Endothelial cell of umbilical vein (primary cell): ENCODE results near the gene CCDC197. TPM values are rescaled to one million over a fixed set of nuclear protein-coding genes. Genes with fewer than 3 reads are reported as not detected.

Experiments
- BruUV-seq: library from RNA; stranded (reverse); fragments of 400-500 nt; replicated peaks from 2 replicates; lab custom pipeline; 2021; lab: Mats Ljungman, UMichigan
- CTCF ChIA-PET: fragments of 300-600, 350-600 bp; sonication (Branson Sonifier 250); formaldehyde crosslinking; loops from one replicate; lab custom pipeline; 2021; ENCODE audit warnings: antibody characterized with exemption, inconsistent platforms; lab: Charles Lee
- POLR2A ChIA-PET: fragments of 300-600, 350-600 bp; sonication (Branson Sonifier 250); formaldehyde crosslinking; loops from one replicate; lab custom pipeline; 2021; ENCODE audit warnings: antibody characterized with exemption, inconsistent platforms; lab: Charles Lee
- DNase-seq: peaks from one replicate; pipeline ENCODE4 v3.0.0-alpha.2; 2011; ENCODE audit warnings: low read depth, low spot score
- FAIRE-seq: peaks from 2 replicates; lab custom pipeline; 2011; peaks lifted over from hg19 to GRCh38; lab: Jason Lieb, UNC
- H2AFZ ChIP-seq: 2 replicates; pipeline ENCODE4 v1.6.0; 2012; ENCODE audit warnings: low read depth, low read length, control low read depth, inconsistent platforms
- H3K27ac ChIP-seq: 2 replicates; pipeline ENCODE4 v1.5.1; 2011; ENCODE audit warnings: low read depth, mild to moderate bottlenecking, control low read depth, low read length, moderate library complexity; ENCODE audit not compliant: insufficient read depth
- H3K27me3 ChIP-seq, 2 experiments: 2 replicates each; pipeline versions ENCODE4 v1.6.0 to v1.6.1; 2011; ENCODE audit warnings: low read length in 2 of 2, mixed read lengths in 1 of 2; ENCODE audit not compliant: control insufficient read depth in 2 of 2, insufficient read depth in 2 of 2
- H3K36me3 ChIP-seq, 2 experiments: 2 replicates in 1 of 2; 3 replicates in 1 of 2; pipeline ENCODE4 v1.5.1; 2011; ENCODE audit warnings: low read length in 2 of 2, mild to moderate bottlenecking in 1 of 2, moderate library complexity in 1 of 2; ENCODE audit not compliant: control insufficient read depth in 2 of 2, insufficient read depth in 2 of 2; ENCODE audit errors: extremely low read depth in 1 of 2
- H3K4me1 ChIP-seq: 3 replicates; pipeline ENCODE4 v1.5.1; 2011; ENCODE audit warnings: mild to moderate bottlenecking, low read length; ENCODE audit not compliant: control insufficient read depth, insufficient read depth; ENCODE audit errors: extremely low read depth
- H3K4me2 ChIP-seq: 2 replicates; pipeline ENCODE4 v1.6.1; 2011; ENCODE audit warnings: low read length, control low read depth, mixed read lengths; ENCODE audit not compliant: insufficient read depth
- H3K4me3 ChIP-seq, 3 experiments: fragments of 200-600 bp in 1 of 3; sonication (generic), shearing (Covaris generic) in 1 of 3; replicated peaks in 1 of 3; 2 replicates each; pipeline ENCODE4 v1.5.1; 2011 to 2016; ENCODE audit warnings: control low read depth in 3 of 3, low read length in 3 of 3, mild to moderate bottlenecking in 2 of 3, inconsistent platforms in 1 of 3, low read depth in 1 of 3, moderate library complexity in 1 of 3; ENCODE audit not compliant: insufficient read depth in 1 of 3
- H3K79me2 ChIP-seq: 2 replicates; pipeline ENCODE4 v1.6.0; 2012; ENCODE audit warnings: low read length, inconsistent platforms; ENCODE audit not compliant: control insufficient read depth, insufficient read depth
- H3K9ac ChIP-seq: replicated peaks from 2 replicates; pipeline ENCODE3; 2011; ENCODE audit warnings: low read length, control low read depth; ENCODE audit not compliant: insufficient read depth; ENCODE audit errors: extremely low read depth
- H3K9me1 ChIP-seq: replicated peaks from 3 replicates; pipeline ENCODE4 v1.6.0; 2011; ENCODE audit warnings: mild to moderate bottlenecking, low read length; ENCODE audit not compliant: control insufficient read depth, insufficient read depth; ENCODE audit errors: extremely low read depth
- H3K9me3 ChIP-seq: replicated peaks from 2 replicates; pipeline ENCODE4 v1.5.1; 2012; ENCODE audit warnings: low read length, inconsistent platforms; ENCODE audit not compliant: control insufficient read depth, insufficient read depth
- H4K20me1 ChIP-seq: replicated peaks from 2 replicates; pipeline ENCODE3; 2011; ENCODE audit warnings: mild to moderate bottlenecking, low read length; ENCODE audit not compliant: control insufficient read depth, insufficient read depth; ENCODE audit errors: extremely low read depth
- EZH2 ChIP-seq: IDR thresholded peaks from 2 replicates; pipeline ENCODE4 v1.6.1; 2012; ENCODE audit warnings: borderline replicate concordance, low read depth, mild to moderate bottlenecking, moderate library complexity, low read length, inconsistent platforms; ENCODE audit not compliant: severe bottlenecking
- FOS ChIP-seq: IDR thresholded peaks from 2 replicates; pipeline ENCODE4 v1.6.1; 2011; ENCODE audit warnings: mild to moderate bottlenecking, low read length, moderate library complexity, borderline replicate concordance; ENCODE audit not compliant: insufficient read depth
- GATA2 ChIP-seq: IDR thresholded peaks from 2 replicates; pipeline ENCODE4 v1.7.0; 2011; ENCODE audit warnings: low read depth, mild to moderate bottlenecking, moderate library complexity, mixed read lengths, low read length; ENCODE audit not compliant: insufficient read length, insufficient read depth
- JUN ChIP-seq: IDR thresholded peaks from 2 replicates; pipeline ENCODE4 v1.6.1; 2011; ENCODE audit warnings: borderline replicate concordance, low read depth; ENCODE audit not compliant: insufficient read length, insufficient read depth
- MYC ChIP-seq: IDR thresholded peaks from one replicate; pipeline ENCODE4 v1.6.1; 2011; ENCODE audit warnings: mild to moderate bottlenecking, low read depth, low read length
- POLR2A ChIP-seq: IDR thresholded peaks from 2 replicates; pipeline ENCODE4 v1.6.1; 2012; ENCODE audit warnings: low read depth, mild to moderate bottlenecking, control low read depth, low read length
- POLR2AphosphoS5 ChIP-seq: IDR thresholded peaks from 2 replicates; pipeline ENCODE4 v1.6.1; 2012; ENCODE audit warnings: low read depth, mild to moderate bottlenecking, control low read depth, low read length, moderate library complexity; ENCODE audit not compliant: insufficient read depth
- dilution Hi-C: fragments of 300-500 bp; cut with MboI; formaldehyde crosslinking; loops from one replicate; pipeline ENCODE4 v1.15.0; 2019; ENCODE audit warnings: low sequenced_read_pairs; ENCODE audit not compliant: extremely low pct_ligation_motif_present
- intact Hi-C: fragments of 100-400 bp; cut with micrococcal nuclease; formaldehyde crosslinking; loops from one replicate; pipeline ENCODE4 v1.10.0; 2022
- polyA plus RNA-seq, 4 experiments: library from polyadenylated mRNA; depleted of rRNA in 3 of 4; stranded (reverse) in 3 of 4; unstranded in 1 of 4; fragments of >200 nt; gene quantifications; 2 replicates each; pipeline versions ENCODE4 v1.2.1 to v1.2.3, GENCODE V29; 2011 to 2012; ENCODE audit warnings: missing spikeins in 1 of 4
- total RNA-seq: library from RNA; stranded (reverse); gene quantifications from 2 replicates; pipeline ENCODE4 v1.2.3, GENCODE V29; 2021
- TF ChIP-seq, protein P1 (sequence below): IDR thresholded peaks from 2 replicates; pipeline ENCODE4 v1.6.1; 2011; ENCODE audit not compliant: insufficient read depth, insufficient read length
- TF ChIP-seq, protein P2 (sequence below), 2 donors: IDR thresholded peaks; 1 replicate in 1 of 2; 2 replicates in 1 of 2; pipeline ENCODE4 v1.5.1; 2011; ENCODE audit warnings: low read length in 2 of 2, mild to moderate bottlenecking in 2 of 2, moderate library complexity in 2 of 2, control low read depth in 1 of 2, inconsistent platforms in 1 of 2, low read depth in 1 of 2; ENCODE audit not compliant: insufficient read depth in 1 of 2; ENCODE audit errors: extremely low read depth in 1 of 2

The CCDC197 gene
- total and polyA plus RNA-seq, 2 donors (not counting 3 experiments of a cell fraction or from before 2014, with no cell fraction given), result not detected

DNA sequence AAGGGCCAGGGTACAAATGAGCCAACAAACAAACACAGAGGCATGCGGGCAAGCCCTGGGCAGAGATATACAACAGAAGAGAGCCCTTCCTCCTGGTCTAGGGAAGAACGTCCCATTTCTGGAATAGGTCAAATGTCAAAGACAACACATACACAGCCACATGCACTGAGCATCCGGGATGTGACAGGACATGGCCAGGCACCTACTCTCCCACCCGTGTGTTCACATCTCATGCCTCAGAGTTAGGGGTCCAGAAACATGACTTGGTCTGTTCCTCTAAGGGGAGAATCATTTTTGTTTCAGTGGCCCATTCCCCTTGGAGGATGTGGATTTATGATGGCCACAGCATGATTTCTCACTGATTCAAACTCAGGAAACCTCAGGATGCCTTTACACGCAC is 19.9 kb upstream of the CCDC197 start:
- dilution Hi-C loops, result no loop called here
- FAIRE-seq, result no peak
- H3K9me1 ChIP-seq, result no peaks in the 10 kb centered on the region
- H4K20me1 ChIP-seq, result no peaks in the 10 kb centered on the region
- no peak overlapping the region for H3K4me3 ChIP-seq
- ChIA-PET POLR2A (no interaction called here), CTCF (no interaction called here)
- no peaks in the 10 kb centered on the region for H3K27me3 ChIP-seq
- no peaks in the 10 kb centered on the region for H3K9me3 ChIP-seq
- H2AFZ ChIP-seq, result no peak overlapping the region
- no peaks in the 10 kb centered on the region for H3K79me2 ChIP-seq
- no peak overlapping the region for H3K27ac ChIP-seq
- no peak for DNase-seq
- intact Hi-C loops, result no loop called here
- no peak for TF ChIP-seq JUN
- TF ChIP-seq, protein P1, sequence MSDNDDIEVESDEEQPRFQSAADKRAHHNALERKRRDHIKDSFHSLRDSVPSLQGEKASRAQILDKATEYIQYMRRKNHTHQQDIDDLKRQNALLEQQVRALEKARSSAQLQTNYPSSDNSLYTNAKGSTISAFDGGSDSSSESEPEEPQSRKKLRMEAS, result no peak
- TF ChIP-seq POLR2AphosphoS5, result no peak
- TF ChIP-seq FOS, result no peak
- TF ChIP-seq, protein P2, sequence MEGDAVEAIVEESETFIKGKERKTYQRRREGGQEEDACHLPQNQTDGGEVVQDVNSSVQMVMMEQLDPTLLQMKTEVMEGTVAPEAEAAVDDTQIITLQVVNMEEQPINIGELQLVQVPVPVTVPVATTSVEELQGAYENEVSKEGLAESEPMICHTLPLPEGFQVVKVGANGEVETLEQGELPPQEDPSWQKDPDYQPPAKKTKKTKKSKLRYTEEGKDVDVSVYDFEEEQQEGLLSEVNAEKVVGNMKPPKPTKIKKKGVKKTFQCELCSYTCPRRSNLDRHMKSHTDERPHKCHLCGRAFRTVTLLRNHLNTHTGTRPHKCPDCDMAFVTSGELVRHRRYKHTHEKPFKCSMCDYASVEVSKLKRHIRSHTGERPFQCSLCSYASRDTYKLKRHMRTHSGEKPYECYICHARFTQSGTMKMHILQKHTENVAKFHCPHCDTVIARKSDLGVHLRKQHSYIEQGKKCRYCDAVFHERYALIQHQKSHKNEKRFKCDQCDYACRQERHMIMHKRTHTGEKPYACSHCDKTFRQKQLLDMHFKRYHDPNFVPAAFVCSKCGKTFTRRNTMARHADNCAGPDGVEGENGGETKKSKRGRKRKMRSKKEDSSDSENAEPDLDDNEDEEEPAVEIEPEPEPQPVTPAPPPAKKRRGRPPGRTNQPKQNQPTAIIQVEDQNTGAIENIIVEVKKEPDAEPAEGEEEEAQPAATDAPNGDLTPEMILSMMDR (IDR thresholded peaks at IDR 0.05; ENCODE audit: extremely low read depth in 1 of 2, insufficient read depth in 1 of 2, low read depth in 1 of 2, low read length in 2 of 2), result no peak
- TF ChIP-seq MYC, result no peak
- no peak for TF ChIP-seq POLR2A
- TF ChIP-seq EZH2, result no peak
- no peak for TF ChIP-seq GATA2
- H3K36me3 ChIP-seq, result no peaks in the 10 kb centered on the region
- no peak overlapping the region for H3K9ac ChIP-seq
- no peaks in the 10 kb centered on the region for H3K4me1 ChIP-seq
- no peak overlapping the region for H3K4me2 ChIP-seq
- BruUV-seq, result no TSS peak
